PC-9 (cell line): ENCODE measurements around the gene ALKBH3.

Experiments used
- CTCF ChIP-seq: fragments of 200-600 bp; sonication (generic); conservative IDR thresholded peaks from 2 replicates; pipeline ENCODE4 v1.6.1; 2017; ENCODE audit warnings: mixed run types, antibody characterized with exemption, mild to moderate bottlenecking, moderate library complexity
- EZH2 ChIP-seq: fragments of 200-600 bp; sonication (generic); IDR thresholded peaks from 2 replicates; pipeline ENCODE4 v1.8.0; 2017; ENCODE audit warnings: antibody characterized with exemption, low read depth

DNA sequence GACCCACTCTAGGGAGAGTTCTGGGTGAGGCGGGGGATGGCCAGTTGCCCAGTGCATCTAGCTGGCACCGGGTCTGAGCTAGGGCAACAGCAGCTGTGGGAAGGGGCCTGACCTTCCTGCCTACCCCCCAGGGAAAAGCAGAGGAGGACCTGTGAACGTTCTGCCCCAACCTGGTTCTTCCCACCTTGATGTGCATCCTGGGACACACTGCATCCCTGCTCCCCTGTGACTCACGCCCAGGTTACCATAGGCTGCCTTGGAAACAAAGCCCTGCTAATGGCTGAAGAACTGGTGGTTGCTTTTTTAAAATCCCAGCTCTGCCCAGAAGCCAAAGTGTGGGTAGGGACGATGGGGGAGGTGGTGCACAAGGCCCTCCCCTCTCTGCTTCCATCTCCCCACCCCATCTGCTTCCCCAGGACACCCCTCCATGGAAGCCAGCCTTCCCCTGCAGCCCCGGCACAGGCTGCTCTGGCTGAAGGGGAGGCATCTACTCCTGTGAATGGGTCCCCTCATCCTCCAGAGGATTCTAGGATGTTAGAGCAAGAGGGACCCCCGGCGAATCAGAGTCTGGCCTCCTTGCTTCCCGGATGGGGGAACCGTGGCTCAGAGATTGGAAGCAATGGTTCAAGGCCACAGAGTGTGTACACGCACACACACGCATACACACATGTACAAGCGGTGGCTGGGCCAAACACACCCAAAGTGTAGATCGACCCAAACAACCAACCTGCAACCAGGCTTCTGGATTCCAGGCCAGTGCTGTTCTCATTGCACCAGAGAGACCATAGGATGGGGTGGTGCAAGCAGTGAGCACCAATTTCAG is 54.2 kb downstream of the ALKBH3 start:
- TF ChIP-seq CTCF (no peak), EZH2 (no peak)
